SK-N-MC (cell line): Measurements from ENCODE around the gene GGCX.
A peak's percentile ranks its signal among the peaks of the same experiment; 100 is the strongest.

ENCODE experiments used
- DNase-seq: peaks from one replicate; pipeline ENCODE4 v3.0.0-alpha.2; 2011; ENCODE audit warnings: low read depth, low spot score
- H3K27ac ChIP-seq: fragments of 200-600 bp; sonication (generic); 2 replicates; pipeline ENCODE4 v1.5.1; 2016; ENCODE audit warnings: mixed run types
- H3K36me3 ChIP-seq: fragments of 200-600 bp; sonication (generic); 2 replicates; pipeline ENCODE4 v1.6.1; 2017; ENCODE audit warnings: antibody characterized with exemption, low read length, mixed read lengths; ENCODE audit not compliant: insufficient read depth
- H3K4me3 ChIP-seq: fragments of 200-600 bp; sonication (generic); 2 replicates; pipeline ENCODE4 v1.5.1; 2016
- H3K9ac ChIP-seq: fragments of 200-600 bp; sonication (generic); 2 replicates; pipeline ENCODE4 v1.8.0; 2017; ENCODE audit warnings: mixed run types, mixed read lengths; ENCODE audit not compliant: insufficient read length
- H3K9me3 ChIP-seq: fragments of 200-600 bp; sonication (generic); 2 replicates; pipeline ENCODE4 v1.6.1; 2017; ENCODE audit warnings: low read depth, mild to moderate bottlenecking, antibody characterized with exemption, low read length, moderate library complexity, mixed read lengths
- EZH2 ChIP-seq: fragments of 200-600 bp; sonication (generic); IDR thresholded peaks from one replicate; pipeline ENCODE4 v1.6.1; 2017; ENCODE audit warnings: antibody characterized with exemption
- FOXP2 ChIP-seq: optimal IDR thresholded peaks from 2 replicates; pipeline ENCODE3; 2011; ENCODE audit warnings: mild to moderate bottlenecking, moderate library complexity; ENCODE audit not compliant: insufficient read depth; ENCODE audit errors: extremely low read length, control extremely low read depth
- POLR2AphosphoS5 ChIP-seq: IDR thresholded peaks from 2 replicates; pipeline ENCODE4 v1.6.1; 2012; ENCODE audit warnings: mild to moderate bottlenecking, low read depth, low read length, borderline replicate concordance

GGCX gene

GRCh38 chr2:85536479-85536878 is 24.8 kb downstream of the GGCX start:
- no peak for DNase-seq
- Histone ChIP-seq H3K27ac (peak overlapping the region; percentile 98), H3K4me3 (no peak overlapping the region), H3K9me3 (no peaks in the 10 kb centered on the region), H3K36me3 (peaks cover 19% of the 10 kb centered on the region), H3K9ac (peak overlapping the region; percentile 39)
- TF ChIP-seq FOXP2 (no peak), POLR2AphosphoS5 (no peak), EZH2 (no peak)

- H3K9ac ChIP-seq = no peak overlapping the region
- H3K36me3 ChIP-seq = peaks cover 3% of the 10 kb centered on the region
- no peaks in the 10 kb centered on the region for H3K9me3 ChIP-seq
- DNase-seq = no peak
- peak overlapping the region; percentile 69; the same call in 1 of the 2 replicates for H3K27ac ChIP-seq
- TF ChIP-seq FOXP2 (no peak), EZH2 (no peak), POLR2AphosphoS5 (no peak)
- no peak overlapping the region for H3K4me3 ChIP-seq
Measured at GRCh38 chr2:85534881-85535280, 26.4 kb downstream of the GGCX start.

- no peak for TF ChIP-seq FOXP2
- TF ChIP-seq EZH2 = no peak
- no peak for TF ChIP-seq POLR2AphosphoS5
- peak overlapping the region; percentile 69 for H3K27ac ChIP-seq
Measured at GRCh38 chr2:85534099-85534498, 27.2 kb downstream of the GGCX start.

GRCh38 chr2:85531589-85531988 is 29.7 kb downstream of the GGCX start:
- Histone ChIP-seq H3K9ac (no peak overlapping the region), H3K9me3 (no peaks in the 10 kb centered on the region), H3K27ac (no peak overlapping the region), H3K4me3 (no peak overlapping the region), H3K36me3 (no peaks in the 10 kb centered on the region)
- TF ChIP-seq EZH2 (no peak), POLR2AphosphoS5 (no peak), FOXP2 (no peak)
- DNase-seq = no peak

More at GRCh38 chr2:85534099-85534498, 27.2 kb downstream of the GGCX start:
- H3K36me3 ChIP-seq = no peaks in the 10 kb centered on the region
- no peaks in the 10 kb centered on the region for H3K9me3 ChIP-seq
- no peak overlapping the region for H3K9ac ChIP-seq
- no peak for DNase-seq
- H3K4me3 ChIP-seq = no peak overlapping the region

- Histone ChIP-seq H3K9ac (no peak overlapping the region), H3K4me3 (no peak overlapping the region), H3K27ac (no peak overlapping the region), H3K36me3 (no peaks in the 10 kb centered on the region), H3K9me3 (no peaks in the 10 kb centered on the region)
- no peak for DNase-seq
- TF ChIP-seq POLR2AphosphoS5 = no peak
Measured at GRCh38 chr2:85529809-85530208, 31.5 kb downstream of the GGCX start.

- no peak overlapping the region for H3K27ac ChIP-seq
- no peaks in the 10 kb centered on the region for H3K36me3 ChIP-seq
- no peak overlapping the region for H3K4me3 ChIP-seq
Measured at GRCh38 chr2:85528355-85528754, 32.9 kb downstream of the GGCX start.

GRCh38 chr2:85527787-85528186 is 33.5 kb downstream of the GGCX start:
- no peaks in the 10 kb centered on the region for H3K9me3 ChIP-seq
- H3K9ac ChIP-seq = no peak overlapping the region
- no peak for DNase-seq
- no peak overlapping the region for H3K4me3 ChIP-seq
- no peak overlapping the region for H3K27ac ChIP-seq
- no peaks in the 10 kb centered on the region for H3K36me3 ChIP-seq
- no peak for TF ChIP-seq FOXP2
- no peak for TF ChIP-seq POLR2AphosphoS5
- no peak for TF ChIP-seq EZH2

More at GRCh38 chr2:85528355-85528754, 32.9 kb downstream of the GGCX start:
- no peak for DNase-seq
- TF ChIP-seq POLR2AphosphoS5 (no peak), FOXP2 (no peak), EZH2 (no peak)
- no peaks in the 10 kb centered on the region for H3K9me3 ChIP-seq
- H3K9ac ChIP-seq = no peak overlapping the region

GRCh38 chr2:85525567-85525966 is 35.7 kb downstream of the GGCX start:
- no peak for DNase-seq
- H3K4me3 ChIP-seq = no peak overlapping the region
- no peak overlapping the region for H3K27ac ChIP-seq
- H3K36me3 ChIP-seq = no peaks in the 10 kb centered on the region
- H3K9me3 ChIP-seq = no peaks in the 10 kb centered on the region
- no peak overlapping the region for H3K9ac ChIP-seq
- TF ChIP-seq FOXP2 = no peak
- no peak for TF ChIP-seq POLR2AphosphoS5
- TF ChIP-seq EZH2 = no peak

GRCh38 chr2:85525029-85525428 is 36.3 kb downstream of the GGCX start:
- H3K27ac ChIP-seq = no peak overlapping the region
- H3K9ac ChIP-seq = no peak overlapping the region

More at GRCh38 chr2:85525029-85525428, 36.3 kb downstream of the GGCX start:
- no peak for DNase-seq
- no peak overlapping the region for H3K4me3 ChIP-seq
- TF ChIP-seq POLR2AphosphoS5 (no peak), EZH2 (no peak), FOXP2 (no peak)
- H3K9me3 ChIP-seq = no peaks in the 10 kb centered on the region
- H3K36me3 ChIP-seq = no peaks in the 10 kb centered on the region
